ENCODE results near the gene RCBTB2. TPM values are rescaled to one million over a fixed set of nuclear protein-coding genes. Genes with fewer than 3 reads are reported as not detected.
A peak's percentile ranks its signal among the peaks of the same experiment; 100 is the strongest.

Gene RCBTB2
- total RNA-seq, 1 donor from 2014 or later = 25.2 TPM

DNA sequence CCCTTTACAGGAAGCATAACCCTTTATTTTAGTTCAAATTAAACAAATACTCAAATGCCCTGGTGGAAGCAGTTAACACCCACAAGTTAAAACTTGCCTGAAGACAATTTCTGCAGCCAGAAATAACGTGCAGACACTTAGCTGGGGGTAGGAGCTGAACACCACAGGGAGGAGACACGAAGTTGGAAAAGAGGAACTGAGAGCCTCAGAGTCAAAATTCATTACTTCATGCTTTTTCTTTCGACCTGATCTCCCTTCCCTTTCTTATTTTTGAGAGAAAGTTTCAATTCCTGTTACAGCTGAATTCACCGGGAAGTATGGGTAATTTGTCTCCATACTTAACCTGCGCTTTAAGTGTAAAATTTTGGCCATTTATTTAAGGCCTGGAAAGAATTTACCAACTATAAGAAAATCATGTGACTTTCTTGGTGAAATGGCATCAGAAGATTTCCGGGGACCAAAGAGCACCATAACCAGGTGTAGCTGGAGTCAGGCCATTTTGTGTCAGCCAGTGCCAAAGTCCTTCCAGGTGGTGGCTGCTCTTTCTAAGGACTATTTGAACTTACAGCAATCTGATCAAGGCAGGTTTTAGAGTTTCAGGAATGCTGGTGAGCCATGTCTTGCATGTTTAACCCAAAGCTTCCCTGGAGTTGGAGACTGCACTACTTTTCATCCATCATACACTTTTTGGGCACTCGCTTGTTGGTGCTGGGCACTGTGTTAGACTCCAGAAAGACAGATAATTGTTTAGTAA, 46.5 kb upstream of the RCBTB2 start:
- H3K4me3 Mint-ChIP-seq = no peak overlapping the region
- TF ChIP-seq, protein P1, sequence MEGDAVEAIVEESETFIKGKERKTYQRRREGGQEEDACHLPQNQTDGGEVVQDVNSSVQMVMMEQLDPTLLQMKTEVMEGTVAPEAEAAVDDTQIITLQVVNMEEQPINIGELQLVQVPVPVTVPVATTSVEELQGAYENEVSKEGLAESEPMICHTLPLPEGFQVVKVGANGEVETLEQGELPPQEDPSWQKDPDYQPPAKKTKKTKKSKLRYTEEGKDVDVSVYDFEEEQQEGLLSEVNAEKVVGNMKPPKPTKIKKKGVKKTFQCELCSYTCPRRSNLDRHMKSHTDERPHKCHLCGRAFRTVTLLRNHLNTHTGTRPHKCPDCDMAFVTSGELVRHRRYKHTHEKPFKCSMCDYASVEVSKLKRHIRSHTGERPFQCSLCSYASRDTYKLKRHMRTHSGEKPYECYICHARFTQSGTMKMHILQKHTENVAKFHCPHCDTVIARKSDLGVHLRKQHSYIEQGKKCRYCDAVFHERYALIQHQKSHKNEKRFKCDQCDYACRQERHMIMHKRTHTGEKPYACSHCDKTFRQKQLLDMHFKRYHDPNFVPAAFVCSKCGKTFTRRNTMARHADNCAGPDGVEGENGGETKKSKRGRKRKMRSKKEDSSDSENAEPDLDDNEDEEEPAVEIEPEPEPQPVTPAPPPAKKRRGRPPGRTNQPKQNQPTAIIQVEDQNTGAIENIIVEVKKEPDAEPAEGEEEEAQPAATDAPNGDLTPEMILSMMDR (conservative IDR thresholded peaks at IDR 0.05) = no peak
- H3K36me3 Mint-ChIP-seq (ENCODE audit: low read depth) = no peaks in the 10 kb centered on the region
- peaks cover 2% of the 10 kb centered on the region for H3K9me3 Mint-ChIP-seq
- no peaks in the 10 kb centered on the region for H3K27me3 Mint-ChIP-seq (ENCODE audit: low read depth)
- no peak for DNase-seq (ENCODE audit: low read depth, low spot score)
- H3K4me1 Mint-ChIP-seq = peaks cover 38% of the 10 kb centered on the region
- peak overlapping the region; percentile 86 for H3K27ac Mint-ChIP-seq (ENCODE audit: unreplicated experiment)

DNA sequence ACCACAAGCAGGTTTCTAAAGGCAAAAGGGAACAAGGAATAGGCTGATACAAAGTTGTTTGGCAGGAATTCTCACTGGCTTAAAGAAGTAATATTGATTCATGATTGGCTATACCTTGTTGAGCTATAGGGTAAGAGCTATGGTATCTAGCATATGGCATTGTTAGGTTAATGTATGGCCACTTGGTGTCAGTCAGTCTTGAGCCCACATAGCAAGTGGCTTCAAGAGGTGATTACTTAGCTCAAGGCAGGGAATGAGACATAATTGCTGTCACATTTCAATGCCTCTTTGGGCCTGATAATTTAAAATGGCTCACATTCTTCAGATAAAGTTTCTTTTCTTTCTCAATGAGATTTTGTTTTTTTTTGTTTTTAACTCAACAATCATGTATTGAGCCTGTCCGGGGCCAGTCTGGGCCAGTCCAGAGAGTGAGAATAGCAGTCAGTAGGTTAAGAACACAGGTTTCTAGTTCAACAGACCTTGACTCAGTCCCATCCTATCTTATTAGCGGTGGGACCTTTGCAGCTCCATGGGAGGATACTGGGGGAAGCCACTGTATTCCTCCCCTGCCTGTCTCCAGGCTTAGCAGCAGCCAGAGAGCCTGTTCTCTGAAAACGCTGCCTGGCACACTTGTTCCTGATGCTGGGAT, 45.8 kb upstream of the RCBTB2 start:
- no peaks in the 10 kb centered on the region for H3K27me3 Mint-ChIP-seq (ENCODE audit: low read depth)
- H3K4me3 Mint-ChIP-seq = no peak overlapping the region
- TF ChIP-seq, protein P1 (conservative IDR thresholded peaks at IDR 0.05) = no peak
- peaks cover 2% of the 10 kb centered on the region for H3K9me3 Mint-ChIP-seq
- peaks cover 31% of the 10 kb centered on the region for H3K4me1 Mint-ChIP-seq
- no peak for DNase-seq (ENCODE audit: low read depth, low spot score)
- H3K27ac Mint-ChIP-seq (ENCODE audit: unreplicated experiment) = peak overlapping the region; percentile 67
- no peaks in the 10 kb centered on the region for H3K36me3 Mint-ChIP-seq (ENCODE audit: low read depth)

DNA sequence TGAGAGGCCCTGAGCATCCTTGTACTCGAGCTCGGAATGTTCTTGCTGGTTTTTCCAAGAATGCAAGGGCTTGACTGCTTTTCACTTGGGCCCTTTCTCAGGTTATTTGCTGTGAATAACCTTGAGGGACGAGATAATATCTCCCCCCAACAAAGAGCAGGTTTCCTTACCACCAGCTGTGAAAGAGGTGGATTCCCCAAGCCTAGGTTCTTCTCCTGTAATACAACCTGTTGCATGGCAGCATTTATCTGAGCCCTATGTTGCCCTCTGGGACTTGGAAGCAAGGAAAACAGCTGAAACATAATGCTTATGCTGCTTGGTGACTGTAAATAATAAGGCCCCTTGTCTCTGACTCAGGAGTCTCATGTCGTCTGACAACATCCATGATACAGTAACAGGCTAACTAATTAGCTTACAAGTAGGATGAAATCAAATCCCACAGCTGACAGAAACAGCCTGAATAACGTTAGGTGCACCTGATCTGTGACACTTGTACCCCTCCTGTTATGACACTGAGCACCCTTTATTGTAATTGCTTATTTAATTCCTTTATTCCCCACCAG, 43.6 kb upstream of the RCBTB2 start:
- Mint-ChIP-seq H3K27ac (ENCODE audit: unreplicated experiment) (peak overlapping the region; percentile 71), H3K36me3 (ENCODE audit: low read depth) (no peaks in the 10 kb centered on the region), H3K4me3 (no peak overlapping the region), H3K4me1 (peaks cover 23% of the 10 kb centered on the region), H3K27me3 (ENCODE audit: low read depth) (no peaks in the 10 kb centered on the region), H3K9me3 (peaks cover 2% of the 10 kb centered on the region)
- no peak for DNase-seq (ENCODE audit: low read depth, low spot score)
- TF ChIP-seq, protein P1 (conservative IDR thresholded peaks at IDR 0.05) = no peak

DNA sequence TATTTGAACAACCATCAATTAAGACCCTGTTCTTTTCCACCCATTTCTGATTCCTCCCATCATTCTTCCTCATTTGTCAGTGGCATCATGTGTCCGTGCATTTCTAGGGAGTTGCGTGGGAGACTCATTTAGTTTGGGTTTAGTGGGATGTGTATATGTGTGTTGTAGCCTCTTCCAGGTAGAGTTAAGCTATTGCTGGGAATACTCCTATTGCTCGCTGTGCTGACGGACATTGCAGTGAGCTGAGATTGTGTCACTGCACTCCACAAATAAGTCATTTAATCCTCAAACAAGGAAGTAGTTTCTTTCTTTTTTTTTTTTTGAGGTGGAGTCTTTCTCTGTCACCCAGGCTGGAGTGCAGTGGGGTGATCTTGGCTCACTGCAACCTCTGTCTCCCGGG, 42.2 kb upstream of the RCBTB2 start:
- TF ChIP-seq, protein P1 (conservative IDR thresholded peaks at IDR 0.05) = no peak
- H3K9me3 Mint-ChIP-seq = no peaks in the 10 kb centered on the region
- peak overlapping the region; percentile 9 for H3K27ac Mint-ChIP-seq (ENCODE audit: unreplicated experiment)
- no peak overlapping the region for H3K4me3 Mint-ChIP-seq
- no peaks in the 10 kb centered on the region for H3K27me3 Mint-ChIP-seq (ENCODE audit: low read depth)
- peaks cover 21% of the 10 kb centered on the region for H3K4me1 Mint-ChIP-seq
- no peak for DNase-seq (ENCODE audit: low read depth, low spot score)
- no peaks in the 10 kb centered on the region for H3K36me3 Mint-ChIP-seq (ENCODE audit: low read depth)

DNA sequence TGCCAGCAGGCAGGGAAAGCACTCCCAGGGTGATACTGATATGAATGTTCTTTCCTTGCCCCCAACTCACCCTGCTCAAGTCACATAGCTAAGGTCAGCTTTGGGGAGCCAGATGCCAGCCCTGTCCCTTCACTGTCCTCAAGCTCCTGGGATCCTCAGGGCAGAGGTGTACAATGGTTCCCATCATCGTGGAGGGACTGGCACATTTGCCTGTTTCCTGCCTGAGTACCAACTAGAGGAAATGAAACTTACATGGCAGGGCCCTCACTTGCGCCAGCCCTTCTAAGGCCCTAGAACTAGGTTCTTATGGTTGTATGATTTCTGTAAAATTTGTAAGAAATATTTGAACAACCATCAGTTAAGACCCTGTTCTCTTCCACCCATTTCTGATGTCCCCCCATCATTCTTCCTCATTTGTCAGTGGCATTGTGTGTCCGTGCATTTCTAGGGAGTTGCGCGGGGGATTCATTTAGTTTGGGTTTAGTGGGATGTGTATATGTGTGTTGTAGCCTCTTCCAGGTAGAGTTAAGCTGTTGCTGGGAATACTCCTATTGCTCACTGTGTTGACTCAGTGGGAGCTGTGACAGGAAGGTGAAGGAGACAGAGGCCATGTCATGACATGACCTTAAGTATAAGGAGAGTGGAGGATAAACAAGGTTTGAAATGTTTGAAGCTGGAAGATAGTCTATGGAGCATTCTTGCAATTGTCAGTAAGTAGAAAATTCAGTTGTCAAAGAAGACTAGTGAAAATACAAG, 41.3 kb upstream of the RCBTB2 start:
- no peaks in the 10 kb centered on the region for H3K9me3 Mint-ChIP-seq
- peaks cover 23% of the 10 kb centered on the region for H3K4me1 Mint-ChIP-seq
- no peaks in the 10 kb centered on the region for H3K36me3 Mint-ChIP-seq (ENCODE audit: low read depth)
- no peak for DNase-seq (ENCODE audit: low read depth, low spot score)
- no peak overlapping the region for H3K4me3 Mint-ChIP-seq
- H3K27ac Mint-ChIP-seq (ENCODE audit: unreplicated experiment) = peak overlapping the region; percentile 24
- H3K27me3 Mint-ChIP-seq (ENCODE audit: low read depth) = no peaks in the 10 kb centered on the region
- TF ChIP-seq, protein P1 (conservative IDR thresholded peaks at IDR 0.05) = no peak
